ENCODE measurements around the gene VTI1A. TPM values are rescaled to one million over a fixed set of nuclear protein-coding genes. Genes with fewer than 3 reads are reported as not detected.
"Not testable (repeated sequence)": the region's sequence is repeated elsewhere in the genome, so short reads cannot be mapped to it uniquely, and the experiment has no call there.

The VTI1A gene
- total RNA-seq, 1 donor = 37.1 TPM

- no peak for TF ChIP-seq CTCF (IDR thresholded peaks at IDR 0.05; ENCODE audit: insufficient read depth, low read depth, low read length)
- H3K4me3 ChIP-seq (ENCODE audit: low read depth, low read length) = no peak overlapping the region
- no peak for DNase-seq (ENCODE audit: low read depth)
Observed at GRCh38 chr10:112723876-112724275, 276.9 kb downstream of the VTI1A start.

- peak; percentile 36 for DNase-seq (ENCODE audit: low read depth)
- H3K4me3 ChIP-seq (ENCODE audit: low read depth, low read length) = no peak overlapping the region
- no peak for TF ChIP-seq CTCF (IDR thresholded peaks at IDR 0.05; ENCODE audit: insufficient read depth, low read depth, low read length)
Observed at GRCh38 chr10:112724404-112724991, 277.5 kb downstream of the VTI1A start.

- no peak for TF ChIP-seq CTCF (IDR thresholded peaks at IDR 0.05; ENCODE audit: insufficient read depth, low read depth, low read length)
- no peak overlapping the region for H3K4me3 ChIP-seq (ENCODE audit: low read depth, low read length)
- peak; percentile 80 for DNase-seq (ENCODE audit: low read depth)
Observed at GRCh38 chr10:112728118-112728883, 281.3 kb downstream of the VTI1A start.

GRCh38 chr10:112728997-112729396, 282.0 kb downstream of the VTI1A start:
- H3K4me3 ChIP-seq (ENCODE audit: low read depth, low read length) = no peak overlapping the region
- TF ChIP-seq CTCF (IDR thresholded peaks at IDR 0.05; ENCODE audit: insufficient read depth, low read depth, low read length) = no peak
- DNase-seq (ENCODE audit: low read depth) = no peak

GRCh38 chr10:112731450-112731849, 284.4 kb downstream of the VTI1A start:
- H3K4me3 ChIP-seq (ENCODE audit: low read depth, low read length); DNase-seq (ENCODE audit: low read depth): not testable (repeated sequence)

- DNase-seq (ENCODE audit: low read depth) = no peak
- no peak overlapping the region for H3K4me3 ChIP-seq (ENCODE audit: low read depth, low read length)
- TF ChIP-seq CTCF (IDR thresholded peaks at IDR 0.05; ENCODE audit: insufficient read depth, low read depth, low read length) = no peak
Observed at GRCh38 chr10:112732277-112732921, 285.4 kb downstream of the VTI1A start.

GRCh38 chr10:112735041-112735695, 288.2 kb downstream of the VTI1A start:
- no peak overlapping the region for H3K4me3 ChIP-seq (ENCODE audit: low read depth, low read length)
- TF ChIP-seq CTCF (IDR thresholded peaks at IDR 0.05; ENCODE audit: insufficient read depth, low read depth, low read length) = no peak
- DNase-seq (ENCODE audit: low read depth) = no peak
